GM23338 (cell line): ENCODE data around the gene PTPRN2.

ENCODE experiments used
- POLR2AphosphoS5 ChIP-seq: IDR thresholded peaks from 2 replicates; pipeline ENCODE4 v1.6.1; 2016; ENCODE audit warnings: antibody characterized with exemption, low read depth
- ZNF331 ChIP-seq: fragments of 250-450 bp; sonication (Bioruptor Pico); IDR thresholded peaks from 2 replicates; pipeline ENCODE4 v1.5.0; 2020; ENCODE audit warnings: low read depth, mild to moderate bottlenecking, moderate library complexity
- TF ChIP-seq, protein P1 (sequence below), 2 experiments: fragments of 200-600 bp in 1 of 2; sonication (generic) in 1 of 2; conservative IDR thresholded peaks; 2 replicates each; pipeline versions ENCODE4 v1.5.1 to v1.6.1; 2016 to 2017; ENCODE audit warnings: antibody characterized with exemption in 2 of 2, low read depth in 2 of 2, mild to moderate bottlenecking in 2 of 2, moderate library complexity in 1 of 2

DNA sequence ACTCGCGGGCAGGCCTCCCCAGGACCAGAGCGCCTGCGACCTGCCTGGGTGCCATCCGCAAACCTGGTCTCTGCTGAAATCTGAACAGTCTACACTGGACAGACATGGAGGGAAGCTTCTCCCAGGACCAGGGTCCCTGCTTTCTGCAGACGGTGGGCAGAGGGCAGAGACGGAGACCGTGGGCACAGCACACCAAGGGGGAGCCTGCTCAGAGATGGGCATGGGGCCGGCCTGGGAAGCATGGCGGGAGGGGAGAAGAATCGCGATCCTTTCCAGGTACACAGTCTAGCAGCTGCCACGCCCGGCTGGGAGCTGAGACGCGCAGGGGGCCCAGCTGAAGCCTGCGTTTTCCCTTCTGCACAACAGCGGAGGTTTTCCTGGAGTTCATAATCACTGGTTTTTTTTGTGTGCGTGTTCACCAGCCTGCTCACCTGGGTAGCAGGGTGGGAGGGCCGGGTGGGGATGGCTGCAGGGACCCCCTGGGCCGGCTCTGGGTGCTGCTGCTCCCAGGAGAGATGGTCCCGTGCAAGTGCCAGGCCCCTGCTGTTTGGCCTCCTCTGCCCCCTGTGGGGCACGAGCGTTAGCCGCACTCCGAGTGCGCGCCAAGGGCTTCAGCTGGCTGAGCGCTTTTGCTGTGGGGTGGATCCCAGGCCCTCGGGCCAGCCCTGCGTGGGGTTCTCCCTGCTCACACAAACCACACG is 802.0 kb downstream of the PTPRN2 start:
- TF ChIP-seq ZNF331 (CRISPR knock-in tag) (no peak), POLR2AphosphoS5 (no peak)
- TF ChIP-seq, protein P1, sequence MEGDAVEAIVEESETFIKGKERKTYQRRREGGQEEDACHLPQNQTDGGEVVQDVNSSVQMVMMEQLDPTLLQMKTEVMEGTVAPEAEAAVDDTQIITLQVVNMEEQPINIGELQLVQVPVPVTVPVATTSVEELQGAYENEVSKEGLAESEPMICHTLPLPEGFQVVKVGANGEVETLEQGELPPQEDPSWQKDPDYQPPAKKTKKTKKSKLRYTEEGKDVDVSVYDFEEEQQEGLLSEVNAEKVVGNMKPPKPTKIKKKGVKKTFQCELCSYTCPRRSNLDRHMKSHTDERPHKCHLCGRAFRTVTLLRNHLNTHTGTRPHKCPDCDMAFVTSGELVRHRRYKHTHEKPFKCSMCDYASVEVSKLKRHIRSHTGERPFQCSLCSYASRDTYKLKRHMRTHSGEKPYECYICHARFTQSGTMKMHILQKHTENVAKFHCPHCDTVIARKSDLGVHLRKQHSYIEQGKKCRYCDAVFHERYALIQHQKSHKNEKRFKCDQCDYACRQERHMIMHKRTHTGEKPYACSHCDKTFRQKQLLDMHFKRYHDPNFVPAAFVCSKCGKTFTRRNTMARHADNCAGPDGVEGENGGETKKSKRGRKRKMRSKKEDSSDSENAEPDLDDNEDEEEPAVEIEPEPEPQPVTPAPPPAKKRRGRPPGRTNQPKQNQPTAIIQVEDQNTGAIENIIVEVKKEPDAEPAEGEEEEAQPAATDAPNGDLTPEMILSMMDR (conservative IDR thresholded peaks at IDR 0.05; ENCODE audit: low read depth in 2 of 2), result no peak
